DND-41 (cell line): ENCODE results near the gene AGRN.

Source experiments
- ATAC-seq: fragments of 200-7000 bp; cut with Tn5 transposase; 3 replicates; pipeline ENCODE4 v1.9.1; 2021; ENCODE audit warnings: low read depth; ENCODE audit not compliant: insufficient read depth
- DNase-seq: peaks from one replicate; pipeline ENCODE4 v3.0.0-alpha.2; 2020
- H2AFZ ChIP-seq: 2 replicates; pipeline ENCODE4 v1.6.0; 2012; ENCODE audit warnings: low read depth, low read length
- H3K27ac ChIP-seq: 2 replicates; pipeline ENCODE4 v1.5.1; 2012; ENCODE audit warnings: low read length, inconsistent platforms
- H3K27me3 ChIP-seq: fragments of 200-600 bp; sonication (generic); 2 replicates; pipeline ENCODE4 v1.6.0; 2012; ENCODE audit warnings: low read length, mild to moderate bottlenecking, inconsistent platforms; ENCODE audit not compliant: insufficient read depth, poor library complexity
- H3K36me3 ChIP-seq: 2 replicates; pipeline ENCODE4 v1.5.1; 2012; ENCODE audit warnings: low read length, inconsistent platforms; ENCODE audit not compliant: insufficient read depth
- H3K4me1 ChIP-seq: 2 replicates; pipeline ENCODE4 v1.5.1; 2012; ENCODE audit warnings: mild to moderate bottlenecking, low read length; ENCODE audit not compliant: insufficient read depth
- H3K4me2 ChIP-seq: 2 replicates; pipeline ENCODE4 v1.6.0; 2012; ENCODE audit warnings: mild to moderate bottlenecking, moderate library complexity, low read length, inconsistent platforms; ENCODE audit not compliant: insufficient read depth
- H3K4me3 ChIP-seq, 2 experiments: fragments of 200-600 bp in 1 of 2; shearing (Covaris generic) in 1 of 2; 2 replicates each; pipeline ENCODE4 v1.5.1; 2012 to 2016; ENCODE audit warnings: inconsistent platforms in 2 of 2, low read length in 2 of 2, mild to moderate bottlenecking in 2 of 2, low read depth in 1 of 2, moderate library complexity in 1 of 2
- H3K79me2 ChIP-seq: 2 replicates; pipeline ENCODE4 v1.6.0; 2012; ENCODE audit warnings: low read length, inconsistent platforms; ENCODE audit not compliant: insufficient read depth
- H3K9ac ChIP-seq: 2 replicates; pipeline ENCODE4 v1.6.0; 2012; ENCODE audit warnings: low read depth, mild to moderate bottlenecking, inconsistent platforms, low read length, moderate library complexity
- H3K9me3 ChIP-seq: 2 replicates; pipeline ENCODE4 v1.5.1; 2012; ENCODE audit warnings: low read length, moderate library complexity, mild to moderate bottlenecking, inconsistent platforms; ENCODE audit not compliant: insufficient read depth, severe bottlenecking
- H4K20me1 ChIP-seq: 2 replicates; pipeline ENCODE4 v1.6.0; 2012; ENCODE audit warnings: low read length; ENCODE audit not compliant: insufficient read depth
- EZH2 ChIP-seq: IDR thresholded peaks from 3 replicates; pipeline ENCODE4 v1.6.1; 2012; ENCODE audit warnings: borderline replicate concordance, low read depth, mild to moderate bottlenecking, moderate library complexity, low read length, inconsistent platforms; ENCODE audit not compliant: severe bottlenecking
- TF ChIP-seq, protein P1 (sequence below): IDR thresholded peaks from 2 replicates; pipeline ENCODE4 v1.5.1; 2012; ENCODE audit warnings: borderline replicate concordance, low read length, moderate library complexity, mild to moderate bottlenecking; ENCODE audit not compliant: poor library complexity, severe bottlenecking; ENCODE audit errors: extremely low read depth

Gene AGRN

DNA sequence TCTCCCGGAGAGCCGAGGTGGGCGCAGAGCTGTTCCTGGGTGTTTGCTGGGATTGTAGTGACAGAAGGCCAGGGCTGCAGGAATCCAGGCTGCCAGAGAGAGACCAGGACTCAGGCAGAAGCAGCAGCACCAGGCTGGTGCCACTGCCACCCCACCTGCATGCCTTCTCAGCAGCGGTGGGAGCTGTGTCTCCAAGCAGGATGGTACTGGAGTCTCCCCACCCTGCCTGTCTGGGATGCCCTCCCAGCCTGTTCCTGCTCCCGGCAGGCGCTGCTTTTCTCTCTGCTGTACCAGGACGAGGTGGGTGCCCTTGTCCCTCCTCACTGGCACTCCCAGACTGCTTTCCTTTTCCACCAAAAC lies 15.5 kb upstream of the AGRN start:
- H4K20me1 ChIP-seq = peaks cover 18% of the 10 kb centered on the region

GRCh38 chr1:1004780-1005697 lies 14.9 kb upstream of the AGRN start:
- Histone ChIP-seq H3K4me2 (no peak overlapping the region), H3K36me3 (no peaks in the 10 kb centered on the region), H3K27ac (no peak overlapping the region), H2AFZ (no peak overlapping the region), H3K4me1 (no peaks in the 10 kb centered on the region), H3K79me2 (no peaks in the 10 kb centered on the region), H3K9ac (no peak overlapping the region), H3K9me3 (no peaks in the 10 kb centered on the region), H3K27me3 (peaks cover 43% of the 10 kb centered on the region), H4K20me1 (peaks cover 18% of the 10 kb centered on the region), H3K4me3 (no peak overlapping the region)
- TF ChIP-seq, protein P1, sequence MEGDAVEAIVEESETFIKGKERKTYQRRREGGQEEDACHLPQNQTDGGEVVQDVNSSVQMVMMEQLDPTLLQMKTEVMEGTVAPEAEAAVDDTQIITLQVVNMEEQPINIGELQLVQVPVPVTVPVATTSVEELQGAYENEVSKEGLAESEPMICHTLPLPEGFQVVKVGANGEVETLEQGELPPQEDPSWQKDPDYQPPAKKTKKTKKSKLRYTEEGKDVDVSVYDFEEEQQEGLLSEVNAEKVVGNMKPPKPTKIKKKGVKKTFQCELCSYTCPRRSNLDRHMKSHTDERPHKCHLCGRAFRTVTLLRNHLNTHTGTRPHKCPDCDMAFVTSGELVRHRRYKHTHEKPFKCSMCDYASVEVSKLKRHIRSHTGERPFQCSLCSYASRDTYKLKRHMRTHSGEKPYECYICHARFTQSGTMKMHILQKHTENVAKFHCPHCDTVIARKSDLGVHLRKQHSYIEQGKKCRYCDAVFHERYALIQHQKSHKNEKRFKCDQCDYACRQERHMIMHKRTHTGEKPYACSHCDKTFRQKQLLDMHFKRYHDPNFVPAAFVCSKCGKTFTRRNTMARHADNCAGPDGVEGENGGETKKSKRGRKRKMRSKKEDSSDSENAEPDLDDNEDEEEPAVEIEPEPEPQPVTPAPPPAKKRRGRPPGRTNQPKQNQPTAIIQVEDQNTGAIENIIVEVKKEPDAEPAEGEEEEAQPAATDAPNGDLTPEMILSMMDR = no peak
- TF ChIP-seq EZH2 = peak; percentile 76
- ATAC-seq = peak; percentile 44; the same call in 2 of the 3 replicates
- DNase-seq = no peak

More for the DNA sequence above, 15.5 kb upstream of the AGRN start:
- no peak overlapping the region for H2AFZ ChIP-seq
- no peak overlapping the region for H3K4me2 ChIP-seq
- no peak overlapping the region for H3K27ac ChIP-seq
- H3K36me3 ChIP-seq = no peaks in the 10 kb centered on the region
- peaks cover 48% of the 10 kb centered on the region for H3K27me3 ChIP-seq
- ATAC-seq (no peak), DNase-seq (no peak)
- H3K4me3 ChIP-seq = no peak overlapping the region
- H3K9me3 ChIP-seq = no peaks in the 10 kb centered on the region
- no peaks in the 10 kb centered on the region for H3K79me2 ChIP-seq
- peaks cover under 1% of the 10 kb centered on the region; the same call in 1 of the 2 replicates for H3K4me1 ChIP-seq
- H3K9ac ChIP-seq = no peak overlapping the region
- no peak for TF ChIP-seq EZH2
- TF ChIP-seq, protein P1 = no peak

DNA sequence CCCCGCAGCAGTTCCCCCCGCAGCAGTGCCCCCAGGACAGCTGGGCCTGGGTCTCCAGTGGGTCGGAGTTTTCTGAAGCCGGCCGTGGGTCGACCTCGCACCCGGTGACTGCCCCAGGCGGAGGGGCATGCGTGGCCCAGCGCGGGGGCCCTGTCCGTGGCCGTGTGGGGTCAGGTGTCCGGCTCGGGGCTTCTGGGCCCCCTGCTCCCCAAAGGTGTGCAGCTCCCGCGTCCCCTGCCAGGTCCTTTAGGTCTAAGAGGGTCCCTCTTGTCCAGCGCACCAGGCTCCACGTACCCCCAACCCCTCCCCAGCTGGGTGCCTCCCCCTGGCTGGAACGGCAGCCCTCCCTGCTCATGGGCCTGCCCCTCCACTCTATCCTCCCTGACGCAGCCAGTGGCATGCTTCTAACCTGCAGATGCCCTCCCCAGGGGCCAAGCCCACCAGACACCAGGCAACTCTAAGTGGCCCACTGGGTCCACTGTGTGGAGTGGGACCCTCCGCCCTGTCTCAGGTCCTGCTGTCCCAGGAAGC lies 14.1 kb upstream of the AGRN start:
- H3K27ac ChIP-seq = no peak overlapping the region
- DNase-seq (no peak), ATAC-seq (no peak)
- H3K4me1 ChIP-seq = no peaks in the 10 kb centered on the region
- no peaks in the 10 kb centered on the region for H3K36me3 ChIP-seq
- no peak overlapping the region for H3K4me3 ChIP-seq
- peaks cover 12% of the 10 kb centered on the region for H4K20me1 ChIP-seq
- H3K9me3 ChIP-seq = no peaks in the 10 kb centered on the region
- H3K27me3 ChIP-seq = peaks cover 35% of the 10 kb centered on the region
- no peak overlapping the region for H3K4me2 ChIP-seq
- no peaks in the 10 kb centered on the region for H3K79me2 ChIP-seq
- TF ChIP-seq, protein P1 = no peak
- no peak for TF ChIP-seq EZH2
- H3K9ac ChIP-seq = no peak overlapping the region
- H2AFZ ChIP-seq = no peak overlapping the region
